ENCODE measurements around the gene DRD2. TPM values are rescaled to one million over a fixed set of nuclear protein-coding genes. Genes with fewer than 3 reads are reported as not detected.

The DRD2 gene
- total and polyA plus RNA-seq, 2 of the 13 experiments (the other 11 are each of a cell fraction or from before 2014, with no cell fraction given): not detected

DNA sequence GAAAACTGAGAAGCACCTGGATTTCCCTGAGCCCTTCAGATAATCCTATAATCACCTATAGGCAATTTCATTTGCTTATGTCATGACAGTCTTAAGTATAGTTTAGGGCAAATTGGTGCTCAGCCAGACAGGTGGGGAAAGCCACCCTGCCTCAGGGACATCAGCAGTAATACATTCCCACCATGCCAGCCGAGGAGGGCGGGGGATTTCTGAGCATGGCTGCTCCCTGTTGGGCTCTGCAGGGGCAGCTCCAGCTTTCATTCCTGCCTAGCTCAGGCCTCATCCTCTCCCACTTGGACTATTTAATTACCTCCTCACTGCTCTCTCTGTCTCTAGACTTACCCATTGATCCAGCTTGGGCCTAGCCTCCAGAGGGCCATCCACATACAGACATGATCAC, 9.0 kb upstream of the DRD2 start:
- Histone ChIP-seq H3K27ac (ENCODE audit: extremely low read length, insufficient read depth, low read length) (no peak overlapping the region), H3K9me3 (ENCODE audit: low read length) (no peaks in the 10 kb centered on the region), H4K20me1 (ENCODE audit: insufficient read depth, low read length) (no peaks in the 10 kb centered on the region), H3K36me3 (replicated peaks in 1 of 2; ENCODE audit: control insufficient read depth in 1 of 2, insufficient read depth in 2 of 2, low read length in 2 of 2) (no peaks in the 10 kb centered on the region), H3K27me3 (ENCODE audit: control insufficient read depth in 1 of 2, insufficient read depth in 2 of 2, low read length in 2 of 2) (0 out of 5 replicates have a peak, but pooled peaks cover 0 to 6% of the 10 kb centered on the region in 2 experiments), H3K4me2 (ENCODE audit: low read depth, low read length) (no peak overlapping the region), H3K4me1 (ENCODE audit: insufficient read depth, low read length) (no peaks in the 10 kb centered on the region), H3K79me2 (ENCODE audit: insufficient read depth, low read length) (no peaks in the 10 kb centered on the region), H3K4me3 (replicated peaks in 1 of 3; ENCODE audit: insufficient read depth in 1 of 3, low read depth in 2 of 3, low read length in 3 of 3) (no peak overlapping the region), H3K9ac (ENCODE audit: insufficient read depth, low read depth, low read length) (no peak overlapping the region), H2AFZ (ENCODE audit: low read length) (no peak overlapping the region)
- WGBS (ENCODE audit: low lambda C conversion rate): no CpG with 5 or more reads among the region's 2 CpGs
- FAIRE-seq (no peak), ATAC-seq (no peak), DNase-seq (ENCODE audit: low spot score) (no peak)
- ChIA-PET POLR2A (no interaction called here), CTCF (ENCODE audit: low intra/inter-chr PET ratio, low total read pairs) (no interaction called here)
- in situ Hi-C loops (cut with HindIII; ENCODE audit: extremely low pct_ligation_motif_present, low pct_unique_long_range_greater_than_20kb): no loop called here
- intact Hi-C loops (cut with micrococcal nuclease; ENCODE audit: unreplicated experiment): no loop called here
- no TSS peak for BruUV-seq (replicated peaks)
- no peak for TF ChIP-seq MATR3 (CRISPR knock-in tag; IDR thresholded peaks at IDR 0.05)
- TF ChIP-seq ZFP36L1 (CRISPR knock-in tag; IDR thresholded peaks at IDR 0.05): no peak
- no peak for TF ChIP-seq ZNF292 (CRISPR knock-in tag; IDR thresholded peaks at IDR 0.05; ENCODE audit: borderline replicate concordance, low read depth)
- TF ChIP-seq ZNF563 (CRISPR knock-in tag; IDR thresholded peaks at IDR 0.05): no peak
- no peak for TF ChIP-seq ZNF430 (CRISPR knock-in tag; IDR thresholded peaks at IDR 0.05)
- TF ChIP-seq RELA (CRISPR knock-in tag; IDR thresholded peaks at IDR 0.05): no peak
- TF ChIP-seq ZNF10 (CRISPR knock-in tag; IDR thresholded peaks at IDR 0.05; ENCODE audit: borderline replicate concordance, low read depth): no peak
- TF ChIP-seq GLMP (CRISPR knock-in tag; IDR thresholded peaks at IDR 0.05; ENCODE audit: borderline replicate concordance): no peak
- no peak for TF ChIP-seq JARID2 (CRISPR knock-in tag; IDR thresholded peaks at IDR 0.05; ENCODE audit: insufficient replicate concordance)
- no peak for TF ChIP-seq ZNF550 (CRISPR knock-in tag; IDR thresholded peaks at IDR 0.05; ENCODE audit: borderline replicate concordance)
- TF ChIP-seq ZSCAN22 (CRISPR knock-in tag; IDR thresholded peaks at IDR 0.05): no peak
